Neural progenitor cell (in vitro differentiated cells): ENCODE results near the gene CD200. TPM values are rescaled to one million over a fixed set of nuclear protein-coding genes. Genes with fewer than 3 reads are reported as not detected.
A peak's percentile ranks its signal among the peaks of the same experiment; 100 is the strongest.

ENCODE experiments used
- DNase-seq: peaks from one replicate; pipeline ENCODE4 v3.0.0-alpha.2; 2016; ENCODE audit warnings: low spot score
- H2AFZ ChIP-seq: fragments of 200-600 bp; sonication (generic); replicated peaks from 2 replicates; pipeline ENCODE4 v1.6.1; 2016; ENCODE audit warnings: antibody characterized with exemption
- H3F3A ChIP-seq: fragments of 200-600 bp; sonication (generic); 2 replicates; pipeline ENCODE4 v1.6.1; 2016; ENCODE audit warnings: antibody characterized with exemption, low read depth
- H3K27ac ChIP-seq: fragments of 200-600 bp; sonication (generic); 2 replicates; pipeline ENCODE4 v1.5.1; 2016; ENCODE audit warnings: mild to moderate bottlenecking
- H3K27me3 ChIP-seq: fragments of 200-600 bp; sonication (generic); 2 replicates; pipeline ENCODE4 v1.6.1; 2016; ENCODE audit warnings: mild to moderate bottlenecking, moderate library complexity
- H3K36me3 ChIP-seq: fragments of 200-600 bp; sonication (generic); 2 replicates; pipeline ENCODE4 v1.5.1; 2016
- H3K4me1 ChIP-seq: fragments of 200-600 bp; sonication (generic); 2 replicates; pipeline ENCODE4 v1.6.1; 2016; ENCODE audit warnings: mixed run types
- H3K4me2 ChIP-seq: fragments of 200-600 bp; sonication (generic); 2 replicates; pipeline ENCODE4 v1.6.1; 2016
- H3K4me3 ChIP-seq: fragments of 200-600 bp; sonication (generic); 2 replicates; pipeline ENCODE4 v1.5.1; 2016
- H3K79me2 ChIP-seq: fragments of 200-600 bp; sonication (generic); 2 replicates; pipeline ENCODE4 v1.6.1; 2016; ENCODE audit warnings: low read depth
- H3K9ac ChIP-seq: fragments of 200-600 bp; sonication (generic); 2 replicates; pipeline ENCODE4 v1.6.1; 2016
- H3K9me3 ChIP-seq: fragments of 200-600 bp; sonication (generic); 2 replicates; pipeline ENCODE4 v1.5.1; 2016; ENCODE audit warnings: low read depth
- H4K20me1 ChIP-seq: fragments of 200-600 bp; sonication (generic); 2 replicates; pipeline ENCODE4 v1.6.1; 2016; ENCODE audit warnings: low read depth
- H3K27ac Mint-ChIP-seq: 3 replicates; pipeline ENCODE4 v1.8.0; 2021; ENCODE audit warnings: mixed read lengths
- H3K27me3 Mint-ChIP-seq: 2 replicates; pipeline ENCODE4 v1.8.0; 2022; ENCODE audit warnings: low read depth, mild to moderate bottlenecking, inconsistent platforms, moderate library complexity, mixed read lengths; ENCODE audit not compliant: insufficient read depth
- H3K36me3 Mint-ChIP-seq: 3 replicates; pipeline ENCODE4 v1.8.0; 2021; ENCODE audit warnings: mixed read lengths
- H3K4me1 Mint-ChIP-seq: 3 replicates; pipeline ENCODE4 v1.8.0; 2021; ENCODE audit warnings: mixed read lengths
- H3K4me3 Mint-ChIP-seq: 3 replicates; pipeline ENCODE4 v1.8.0; 2021; ENCODE audit warnings: mild to moderate bottlenecking, moderate library complexity, mixed read lengths
- H3K9me3 Mint-ChIP-seq: 3 replicates; pipeline ENCODE4 v1.8.0; 2020; ENCODE audit warnings: mixed read lengths
- EZH2 ChIP-seq: fragments of 200-600 bp; sonication (generic); IDR thresholded peaks from 2 replicates; pipeline ENCODE4 v1.6.1; 2017; ENCODE audit warnings: antibody characterized with exemption, mild to moderate bottlenecking, moderate library complexity
- EZH2phosphoT487 ChIP-seq: fragments of 200-600 bp; sonication (generic); IDR thresholded peaks from 2 replicates; pipeline ENCODE4 v1.6.1; 2017; ENCODE audit warnings: antibody characterized with exemption
- total RNA-seq: library from RNA; depleted of rRNA; stranded (reverse); fragments of >200 nt; gene quantifications from 2 replicates; pipeline ENCODE4 v1.2.3, GENCODE V29; 2015; ENCODE audit warnings: low replicate concordance
- TF ChIP-seq, protein P1 (sequence below): fragments of 200-600 bp; sonication (generic); IDR thresholded peaks from 2 replicates; pipeline ENCODE4 v1.5.1; 2017; ENCODE audit warnings: antibody characterized with exemption, mild to moderate bottlenecking

CD200 gene
- total RNA-seq, 1 donor from 2014 or later = 48.4 TPM

DNA sequence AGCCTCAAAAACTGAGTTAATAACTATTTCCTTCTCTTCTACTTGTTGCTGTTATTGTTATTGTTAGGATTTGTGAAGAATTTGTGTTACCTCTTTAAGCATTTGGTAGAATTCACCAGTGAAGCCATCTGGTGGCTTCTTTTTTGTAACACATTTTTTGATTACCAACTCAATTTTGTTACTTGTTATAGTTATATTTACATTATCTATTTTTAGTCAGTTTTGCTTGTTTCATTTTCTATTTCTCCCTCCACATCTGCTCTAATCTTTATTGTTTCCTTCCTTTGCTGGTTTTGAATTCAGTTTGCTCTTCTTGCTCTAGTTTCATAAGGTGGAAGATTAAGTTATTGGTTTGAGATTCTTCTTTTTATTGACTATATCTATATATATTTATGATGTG lies 35.2 kb upstream of the CD200 start:
- no peaks in the 10 kb centered on the region for H3K27me3 ChIP-seq
- H3K4me2 ChIP-seq = no peak overlapping the region
- no peaks in the 10 kb centered on the region for H3K79me2 ChIP-seq
- no peak for TF ChIP-seq EZH2phosphoT487
- TF ChIP-seq, protein P1, sequence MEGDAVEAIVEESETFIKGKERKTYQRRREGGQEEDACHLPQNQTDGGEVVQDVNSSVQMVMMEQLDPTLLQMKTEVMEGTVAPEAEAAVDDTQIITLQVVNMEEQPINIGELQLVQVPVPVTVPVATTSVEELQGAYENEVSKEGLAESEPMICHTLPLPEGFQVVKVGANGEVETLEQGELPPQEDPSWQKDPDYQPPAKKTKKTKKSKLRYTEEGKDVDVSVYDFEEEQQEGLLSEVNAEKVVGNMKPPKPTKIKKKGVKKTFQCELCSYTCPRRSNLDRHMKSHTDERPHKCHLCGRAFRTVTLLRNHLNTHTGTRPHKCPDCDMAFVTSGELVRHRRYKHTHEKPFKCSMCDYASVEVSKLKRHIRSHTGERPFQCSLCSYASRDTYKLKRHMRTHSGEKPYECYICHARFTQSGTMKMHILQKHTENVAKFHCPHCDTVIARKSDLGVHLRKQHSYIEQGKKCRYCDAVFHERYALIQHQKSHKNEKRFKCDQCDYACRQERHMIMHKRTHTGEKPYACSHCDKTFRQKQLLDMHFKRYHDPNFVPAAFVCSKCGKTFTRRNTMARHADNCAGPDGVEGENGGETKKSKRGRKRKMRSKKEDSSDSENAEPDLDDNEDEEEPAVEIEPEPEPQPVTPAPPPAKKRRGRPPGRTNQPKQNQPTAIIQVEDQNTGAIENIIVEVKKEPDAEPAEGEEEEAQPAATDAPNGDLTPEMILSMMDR = no peak
- TF ChIP-seq EZH2 = no peak
- H3K4me1 ChIP-seq = peaks cover 29% of the 10 kb centered on the region
- Mint-ChIP-seq H3K36me3 (no peaks in the 10 kb centered on the region), H3K4me1 (peaks cover 12% of the 10 kb centered on the region), H3K27ac (no peak overlapping the region), H3K27me3 (no peaks in the 10 kb centered on the region), H3K4me3 (no peak overlapping the region), H3K9me3 (peaks cover 2% of the 10 kb centered on the region)
- H4K20me1 ChIP-seq = no peaks in the 10 kb centered on the region
- H3K9me3 ChIP-seq = peaks cover 10% of the 10 kb centered on the region
- no peak for DNase-seq
- no peak overlapping the region for H3K4me3 ChIP-seq
- H3F3A ChIP-seq = peaks cover 29% of the 10 kb centered on the region
- H2AFZ ChIP-seq = no peak overlapping the region
- peaks cover 6% of the 10 kb centered on the region for H3K36me3 ChIP-seq
- H3K27ac ChIP-seq = no peak overlapping the region
- no peak overlapping the region for H3K9ac ChIP-seq

DNA sequence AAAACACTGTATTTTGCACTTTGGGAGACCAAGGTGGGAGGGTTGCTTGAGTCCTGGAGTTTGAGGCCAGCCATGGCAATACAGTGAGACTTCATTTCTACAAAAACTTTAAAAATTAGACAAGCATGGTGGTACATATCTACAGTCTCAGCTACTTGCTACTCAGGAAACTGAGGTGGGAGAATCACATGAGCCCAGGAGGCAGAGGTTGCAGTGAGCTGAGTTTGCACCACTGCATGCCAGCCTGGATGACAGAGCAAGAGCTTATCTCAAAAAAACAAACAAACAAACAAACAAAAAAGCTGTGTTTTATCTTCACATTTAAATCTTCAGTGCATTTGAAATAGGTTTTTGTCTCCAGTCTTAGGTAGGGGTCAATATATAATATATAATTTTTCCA lies 34.2 kb upstream of the CD200 start:
- H4K20me1 ChIP-seq = no peaks in the 10 kb centered on the region
- DNase-seq = no peak
- H3K9me3 Mint-ChIP-seq = peaks cover 2% of the 10 kb centered on the region
- peaks cover 24% of the 10 kb centered on the region for H3K4me1 ChIP-seq
- H3K4me1 Mint-ChIP-seq = peaks cover 5% of the 10 kb centered on the region
- no peaks in the 10 kb centered on the region for H3K79me2 ChIP-seq
- no peak overlapping the region for H3K4me2 ChIP-seq
- peaks cover 37% of the 10 kb centered on the region for H3F3A ChIP-seq
- H3K36me3 ChIP-seq = peaks cover 6% of the 10 kb centered on the region
- H3K27ac ChIP-seq = no peak overlapping the region
- H3K27me3 ChIP-seq = no peaks in the 10 kb centered on the region
- H3K4me3 ChIP-seq = no peak overlapping the region
- H3K27me3 Mint-ChIP-seq = no peaks in the 10 kb centered on the region
- H3K4me3 Mint-ChIP-seq = no peak overlapping the region
- no peak overlapping the region for H3K9ac ChIP-seq
- no peak for TF ChIP-seq EZH2
- TF ChIP-seq EZH2phosphoT487 = no peak
- TF ChIP-seq, protein P1 = no peak
- H3K27ac Mint-ChIP-seq = no peak overlapping the region
- no peaks in the 10 kb centered on the region for H3K36me3 Mint-ChIP-seq
- peaks cover 10% of the 10 kb centered on the region for H3K9me3 ChIP-seq
- no peak overlapping the region for H2AFZ ChIP-seq

DNA sequence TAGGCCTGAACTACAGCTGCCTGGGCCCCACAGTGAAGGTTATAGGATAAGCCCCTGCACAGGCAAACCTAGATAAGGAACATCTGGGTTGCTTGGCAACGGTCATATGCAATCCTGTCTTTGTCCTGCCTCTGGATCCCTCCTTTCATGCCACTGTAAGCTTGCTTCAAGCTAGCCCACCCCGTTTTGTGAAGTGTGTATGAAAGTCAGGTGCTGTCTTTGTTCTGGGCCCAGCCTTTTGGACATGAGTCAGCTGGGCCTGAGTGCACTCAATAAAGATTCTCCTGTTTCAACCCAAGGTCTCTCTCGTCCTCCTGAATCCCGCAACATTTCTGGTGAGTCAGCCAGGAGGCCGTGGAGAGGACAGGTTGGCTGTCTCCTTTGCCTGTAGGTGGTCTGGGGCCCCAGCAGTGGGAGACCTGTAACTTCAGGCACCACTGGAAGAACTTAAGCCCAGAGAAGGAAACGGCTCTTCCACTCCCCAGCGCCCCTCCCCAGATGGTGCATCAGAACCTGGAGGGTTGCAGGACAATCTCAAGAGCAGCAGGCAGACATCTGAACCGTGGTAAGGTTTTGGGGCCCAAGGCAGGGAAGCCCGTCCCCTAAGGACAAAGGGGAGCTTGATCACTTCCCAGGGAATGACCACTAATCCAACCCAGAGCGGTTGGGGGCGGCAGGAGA lies 30.7 kb upstream of the CD200 start:
- no peak overlapping the region for H3K27ac Mint-ChIP-seq
- H3K4me1 Mint-ChIP-seq = peaks cover 1% of the 10 kb centered on the region
- peaks cover 2% of the 10 kb centered on the region for H3K9me3 Mint-ChIP-seq
- Histone ChIP-seq H3F3A (peaks cover 52% of the 10 kb centered on the region), H3K27ac (peak overlapping the region; percentile 95), H3K79me2 (no peaks in the 10 kb centered on the region), H3K4me1 (peaks cover 38% of the 10 kb centered on the region), H2AFZ (no peak overlapping the region), H3K27me3 (no peaks in the 10 kb centered on the region), H3K4me3 (peak overlapping the region; percentile 29), H4K20me1 (no peaks in the 10 kb centered on the region), H3K9me3 (peaks cover 10% of the 10 kb centered on the region), H3K9ac (no peak overlapping the region), H3K4me2 (peak overlapping the region; percentile 80), H3K36me3 (peaks cover 6% of the 10 kb centered on the region)
- TF ChIP-seq, protein P1 = no peak
- no peak for TF ChIP-seq EZH2
- no peak for TF ChIP-seq EZH2phosphoT487
- H3K27me3 Mint-ChIP-seq = no peaks in the 10 kb centered on the region
- no peaks in the 10 kb centered on the region for H3K36me3 Mint-ChIP-seq
- DNase-seq = peak; percentile 57
- H3K4me3 Mint-ChIP-seq = no peak overlapping the region
